GM20431 (cell line): ENCODE measurements around the gene GGT6.

Experiments used
- in situ Hi-C: fragments of 300-500 bp; cut with MseI, MboI; formaldehyde crosslinking; loops from one replicate; pipeline ENCODE4 v1.15.0; 2020; ENCODE audit warnings: low sequenced_read_pairs; ENCODE audit not compliant: unreplicated experiment

Gene GGT6

DNA sequence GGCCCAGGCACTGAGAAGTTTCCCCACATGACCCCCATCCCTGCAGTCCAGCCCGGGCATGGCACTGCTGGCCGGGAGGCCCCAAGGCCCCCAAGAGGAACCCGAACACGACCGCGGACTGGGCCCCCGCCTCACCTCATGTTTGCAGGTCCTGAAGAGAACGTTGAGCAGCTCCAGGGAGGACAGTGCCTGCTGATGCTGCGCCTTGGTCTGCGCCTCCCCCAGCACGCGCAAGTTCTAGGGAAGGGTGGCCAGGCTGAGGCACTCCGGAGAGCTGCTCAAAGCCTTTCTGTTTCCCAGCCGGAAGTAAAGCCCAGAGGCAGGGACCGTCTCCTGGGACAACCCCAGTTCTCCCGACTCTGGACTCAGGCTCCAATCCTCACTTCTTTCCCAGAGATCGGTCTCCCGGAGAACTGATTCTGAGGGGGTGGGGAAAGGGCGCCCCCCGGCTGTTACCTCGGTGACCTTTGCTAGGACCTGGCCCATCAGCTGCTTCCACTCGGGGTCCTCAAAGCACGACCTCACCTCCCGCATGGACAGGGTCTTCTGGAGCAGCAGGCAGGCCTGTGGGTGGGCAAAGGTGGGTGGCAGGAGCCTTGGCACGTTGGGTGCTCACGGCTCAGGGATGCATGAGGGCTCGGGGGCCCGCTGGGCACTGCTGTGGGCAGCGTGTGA is 18.9 kb downstream of the GGT6 start:
- in situ Hi-C loops = no loop called here

DNA sequence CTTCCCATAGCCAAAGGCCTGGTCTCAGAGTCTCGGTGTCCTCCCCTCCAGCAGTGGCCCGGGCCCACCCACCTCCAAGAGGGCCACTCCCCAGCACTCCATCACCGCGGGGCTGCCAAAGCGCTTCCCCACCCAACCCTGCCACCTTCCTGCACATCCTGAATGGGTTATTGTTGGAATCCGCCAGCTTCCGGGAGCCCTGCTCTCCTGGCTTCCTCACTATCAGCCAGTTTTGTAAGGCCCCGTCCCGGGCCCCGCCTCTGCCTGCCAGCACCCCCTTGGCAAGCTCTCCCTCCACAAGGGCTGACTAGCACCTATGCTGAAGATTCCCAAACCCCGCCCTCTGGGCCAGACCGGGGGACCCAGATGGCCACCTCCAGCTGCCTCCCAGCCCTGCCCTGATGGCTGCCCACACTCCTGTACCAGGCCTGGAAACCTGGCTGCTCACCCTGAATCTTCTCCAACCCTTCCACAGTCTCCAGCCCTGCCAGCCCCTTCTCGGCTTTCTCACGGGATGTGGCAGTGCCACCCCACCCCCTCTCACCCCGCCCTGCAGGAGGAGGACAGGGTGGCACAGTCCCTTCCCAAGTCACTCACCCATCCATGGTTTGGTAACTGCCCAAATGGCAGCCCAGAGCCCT is 19.6 kb downstream of the GGT6 start:
- in situ Hi-C loops = no loop called here

DNA sequence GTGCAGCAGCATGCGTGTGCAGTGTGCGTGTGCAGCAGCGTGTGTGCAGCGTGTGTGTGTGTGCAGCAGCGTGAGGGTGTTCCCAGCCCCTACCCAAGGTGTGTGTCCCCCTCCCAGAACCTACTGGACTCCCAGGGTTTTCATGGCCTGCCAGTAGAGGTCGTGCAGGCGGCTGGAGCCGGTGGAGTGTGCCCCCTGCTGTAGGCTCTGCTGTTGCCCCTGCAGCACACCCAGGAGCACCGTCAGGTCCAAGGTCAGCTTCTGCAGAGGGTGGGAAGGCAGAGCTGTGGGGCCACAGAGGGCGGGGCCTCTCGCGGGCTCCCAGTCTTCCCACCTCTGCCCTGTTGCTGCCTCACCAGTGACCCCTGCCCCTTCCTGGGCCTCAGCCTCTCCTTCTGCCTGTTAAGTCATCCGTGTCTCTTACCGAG is 20.1 kb downstream of the GGT6 start:
- in situ Hi-C loops = no loop called here

DNA sequence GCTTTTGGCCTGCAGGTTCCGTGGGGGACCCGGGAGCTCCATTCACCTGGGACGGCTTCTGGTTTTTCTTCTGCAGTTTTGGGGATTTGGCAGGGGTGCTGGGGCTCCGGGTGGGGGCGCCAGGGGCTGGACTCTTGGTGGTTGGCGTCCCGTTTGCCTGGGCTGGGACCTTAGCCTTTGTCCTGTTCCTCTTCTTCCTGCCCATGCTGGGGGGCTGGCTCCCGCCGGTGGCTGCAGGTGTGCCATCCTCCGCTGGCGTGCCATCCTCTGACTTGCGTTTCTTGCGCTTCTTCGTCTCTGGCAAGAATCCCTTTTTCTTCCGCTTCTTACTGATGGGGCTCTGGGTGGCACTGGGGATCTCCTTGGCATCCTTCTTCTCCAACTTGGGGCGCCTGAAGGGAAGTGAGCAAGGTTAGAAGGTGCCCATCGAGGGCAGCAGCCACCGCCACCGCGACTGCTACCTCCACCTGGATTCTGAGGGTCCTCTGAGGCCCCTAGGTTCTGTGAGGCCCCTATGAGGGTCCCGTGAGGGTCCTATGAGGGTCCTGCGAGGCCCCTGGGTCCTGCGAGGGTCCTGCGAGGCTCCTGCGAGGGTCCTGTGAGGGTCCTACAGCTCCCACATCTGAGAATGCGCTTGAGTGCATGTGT is 20.7 kb downstream of the GGT6 start:
- in situ Hi-C loops = no loop called here

DNA sequence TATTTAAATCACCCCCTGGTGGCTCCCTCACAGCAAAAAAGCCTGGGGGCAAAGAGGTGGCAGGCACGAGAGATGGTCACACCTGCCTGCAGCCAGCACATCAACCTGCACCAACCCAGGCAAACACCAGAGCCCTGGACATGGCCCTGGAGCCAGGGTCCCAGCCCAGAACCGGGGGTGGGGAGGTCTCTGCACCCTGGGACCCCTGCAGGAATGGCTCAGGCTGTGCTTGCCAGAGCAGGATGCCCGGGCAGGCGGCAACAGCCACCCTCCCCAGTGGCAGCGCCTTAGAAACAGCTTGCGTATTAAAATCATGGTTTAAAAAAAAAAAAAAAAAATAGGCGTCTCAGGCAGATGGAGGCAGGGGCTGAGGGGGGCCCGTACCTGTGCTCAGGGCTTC is 21.4 kb downstream of the GGT6 start:
- in situ Hi-C loops = no loop called here

DNA sequence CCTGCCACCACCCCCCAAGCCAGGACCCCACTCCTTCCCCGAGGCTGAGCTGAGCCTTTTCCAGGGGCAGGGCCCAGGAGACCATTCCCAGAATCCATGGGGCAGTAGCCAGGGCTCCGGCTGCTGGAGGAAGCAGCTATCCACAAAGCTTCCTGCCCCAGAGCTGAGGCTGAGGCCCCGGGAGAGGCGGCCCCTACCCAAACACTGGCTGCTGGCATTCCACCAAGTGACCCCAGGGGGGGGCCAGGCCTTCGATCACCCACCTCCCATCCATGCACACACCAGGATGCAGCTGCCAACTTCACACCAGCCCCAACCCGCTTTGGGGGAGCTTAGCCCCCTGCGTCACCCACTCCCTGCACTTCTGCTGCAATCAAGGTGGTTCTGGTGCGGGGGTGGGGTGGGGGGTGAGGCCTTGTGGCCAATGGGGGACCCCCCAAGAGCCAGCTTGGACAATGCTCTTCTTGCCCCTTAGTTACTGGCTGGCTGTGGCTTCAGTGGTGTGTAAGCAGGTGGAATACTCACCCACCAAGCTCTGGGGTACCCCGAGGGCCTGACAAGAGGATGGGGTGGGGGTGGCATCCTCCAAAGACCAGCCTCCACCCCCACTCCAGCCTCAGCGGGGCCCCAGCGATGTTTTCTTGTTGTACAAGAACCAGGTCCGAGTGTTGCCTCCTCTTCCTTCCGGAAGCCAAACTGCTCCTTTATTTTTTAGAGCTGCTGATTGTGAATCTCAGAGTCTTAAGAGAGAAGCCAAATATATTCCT is 22.0 kb downstream of the GGT6 start:
- in situ Hi-C loops = no loop called here

DNA sequence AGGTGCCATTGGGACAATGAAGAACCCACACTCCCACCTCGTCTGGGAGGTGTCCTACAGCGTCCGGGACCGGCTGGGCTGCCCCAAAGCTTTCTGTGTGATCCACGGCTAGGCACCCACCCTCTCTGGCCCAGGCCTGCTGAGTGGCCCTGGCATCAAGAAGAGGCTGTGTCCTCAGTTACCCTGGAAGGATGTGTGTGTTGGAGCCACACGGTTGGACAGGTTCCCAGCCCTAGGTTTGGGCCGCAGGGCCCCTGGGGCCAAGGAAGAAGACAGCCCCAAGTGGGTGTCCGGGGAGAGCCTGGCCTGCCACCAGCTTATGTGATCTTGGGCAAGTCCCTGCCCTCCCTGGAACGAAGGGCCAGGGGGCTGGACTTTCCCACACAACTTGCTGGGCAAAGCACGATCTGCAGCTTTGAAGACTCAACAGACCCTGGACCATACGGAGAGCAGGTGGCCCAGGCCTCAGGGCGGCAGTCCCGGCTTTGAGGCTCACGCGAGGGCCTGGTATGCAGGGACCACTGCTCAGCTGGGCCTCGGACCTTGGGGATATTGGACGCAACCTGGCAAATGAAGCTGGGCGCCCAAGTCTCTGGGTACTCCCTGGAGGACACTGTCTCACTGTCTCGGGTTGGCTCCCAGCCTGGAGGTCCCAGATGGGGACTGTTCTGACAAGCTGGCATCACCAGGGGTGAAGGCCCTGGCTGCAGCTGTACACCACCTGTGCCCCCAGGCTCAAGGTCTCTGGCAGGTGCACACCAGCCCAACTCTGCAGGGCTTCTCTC is 22.7 kb downstream of the GGT6 start:
- in situ Hi-C loops = no loop called here

DNA sequence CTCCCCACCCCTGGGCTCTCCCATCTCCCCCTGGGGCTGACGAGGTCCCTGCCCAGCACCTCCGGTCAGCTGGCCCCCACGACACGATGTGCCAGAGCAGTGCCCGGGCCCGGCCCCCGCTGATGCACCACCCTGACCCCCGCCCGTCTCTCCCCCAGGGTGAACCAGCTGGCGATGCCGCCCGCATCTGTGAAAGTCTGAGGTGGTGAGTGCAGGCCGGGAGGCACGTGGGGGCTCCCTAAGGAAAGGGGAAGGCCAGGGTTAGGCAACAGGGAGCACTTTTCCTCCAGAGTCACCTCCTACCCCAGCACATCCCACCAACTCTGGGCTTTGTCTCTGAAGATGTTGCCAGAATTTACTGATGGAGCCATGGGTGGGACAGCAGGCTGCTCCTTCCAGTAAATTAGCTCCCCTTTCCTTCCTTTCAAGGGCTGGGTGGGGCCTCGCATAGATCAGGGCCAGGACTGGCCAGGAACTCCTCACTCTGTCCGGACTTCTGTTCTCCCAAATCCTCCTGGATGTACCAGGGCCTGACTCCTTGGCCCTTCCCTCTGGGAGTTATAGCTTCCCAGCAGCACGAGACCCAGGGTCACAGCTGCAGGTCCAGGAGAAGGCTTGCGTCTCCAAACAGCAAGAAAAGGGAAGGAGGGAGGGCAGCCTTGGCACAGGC is 23.5 kb downstream of the GGT6 start:
- in situ Hi-C loops = no loop called here

DNA sequence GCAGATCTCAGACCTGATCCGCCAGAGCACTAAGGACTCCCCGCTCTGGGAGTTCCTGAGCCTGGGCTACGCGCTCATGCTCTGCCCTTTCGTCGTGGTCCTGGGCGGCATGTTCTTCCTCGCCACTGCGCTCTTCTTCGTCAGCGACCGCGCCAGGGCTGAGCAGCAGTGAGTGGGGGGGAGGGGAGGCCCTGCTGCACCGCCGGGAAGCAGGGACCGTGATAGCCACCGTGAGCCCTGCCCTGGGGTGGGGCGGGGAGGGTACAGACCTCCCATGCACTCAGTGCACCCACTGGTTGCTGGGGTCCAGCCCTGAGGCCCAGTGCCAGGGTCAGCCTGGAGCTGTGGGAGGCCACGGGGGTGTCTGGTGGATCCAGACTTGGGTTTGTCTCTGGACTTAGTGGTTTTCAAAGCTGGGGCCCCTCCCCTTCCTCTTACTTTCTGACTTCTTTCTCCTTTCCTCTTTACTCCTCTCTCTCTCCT is 24.1 kb downstream of the GGT6 start:
- in situ Hi-C loops = no loop called here

DNA sequence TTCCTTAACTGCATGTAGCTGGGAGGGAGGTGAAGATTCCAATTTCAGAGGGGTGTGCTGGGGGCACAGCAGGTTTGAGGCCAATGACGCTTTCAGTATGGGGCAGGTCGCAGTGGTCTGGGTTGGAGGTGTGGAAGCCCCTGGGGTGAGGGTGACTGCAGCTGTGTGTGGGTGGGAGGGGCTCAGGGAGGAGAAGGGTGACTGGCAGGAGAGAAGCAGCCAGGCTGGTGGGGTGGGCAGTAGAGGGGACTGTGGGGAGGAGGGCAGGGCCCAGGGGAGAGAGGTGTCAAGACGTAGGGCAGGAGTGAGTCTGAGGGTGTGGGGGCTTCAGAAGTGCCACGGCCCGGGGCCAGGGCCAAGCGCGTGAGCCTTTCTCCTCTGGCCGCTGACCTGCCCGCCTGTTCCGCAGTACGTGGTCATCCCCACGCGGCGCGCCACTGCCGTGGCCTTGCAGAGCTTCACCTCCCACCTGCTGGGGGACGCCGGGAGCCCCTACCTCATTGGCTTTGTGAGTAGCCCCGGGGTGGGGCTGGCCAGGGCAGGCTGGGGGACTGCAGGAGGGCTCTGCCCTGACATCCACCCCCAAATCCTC is 24.6 kb downstream of the GGT6 start:
- in situ Hi-C loops = no loop called here

DNA sequence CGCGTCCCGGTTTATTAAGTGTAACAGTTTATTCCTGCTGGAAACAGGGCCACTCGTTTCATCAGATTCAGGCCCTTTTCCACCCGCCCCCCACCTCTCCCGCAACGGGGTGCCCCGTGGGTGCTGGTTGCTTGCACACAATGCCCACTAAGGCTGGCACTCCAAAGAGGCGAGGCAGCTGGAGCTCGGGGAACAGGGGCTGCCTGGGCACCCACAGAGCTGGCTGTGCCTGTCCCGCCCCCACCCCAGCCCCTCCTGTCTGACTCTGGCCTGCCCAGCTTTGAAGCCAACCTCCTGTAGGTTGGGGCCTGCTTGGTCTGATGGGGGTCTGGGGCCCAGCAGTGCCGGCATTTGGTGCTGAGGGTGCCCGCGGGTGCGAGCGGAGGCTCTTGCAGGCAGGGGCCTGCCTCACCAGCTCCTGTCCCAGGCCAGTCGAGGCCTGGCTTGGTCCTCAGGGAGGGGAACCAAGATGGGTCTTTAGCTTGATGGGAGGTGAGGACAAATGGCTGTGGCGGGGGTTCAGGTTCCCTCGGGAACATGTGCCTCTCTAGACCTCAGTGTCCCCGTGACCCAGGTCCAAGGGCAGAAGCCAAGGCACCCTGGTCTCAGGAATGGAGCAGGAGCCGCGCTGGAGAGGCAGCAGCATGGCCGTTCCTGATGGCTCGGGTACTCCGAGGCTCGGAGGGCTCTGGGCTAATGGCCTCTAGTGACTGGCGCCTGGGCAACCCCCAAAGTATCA is 25.3 kb downstream of the GGT6 start:
- in situ Hi-C loops = no loop called here

DNA sequence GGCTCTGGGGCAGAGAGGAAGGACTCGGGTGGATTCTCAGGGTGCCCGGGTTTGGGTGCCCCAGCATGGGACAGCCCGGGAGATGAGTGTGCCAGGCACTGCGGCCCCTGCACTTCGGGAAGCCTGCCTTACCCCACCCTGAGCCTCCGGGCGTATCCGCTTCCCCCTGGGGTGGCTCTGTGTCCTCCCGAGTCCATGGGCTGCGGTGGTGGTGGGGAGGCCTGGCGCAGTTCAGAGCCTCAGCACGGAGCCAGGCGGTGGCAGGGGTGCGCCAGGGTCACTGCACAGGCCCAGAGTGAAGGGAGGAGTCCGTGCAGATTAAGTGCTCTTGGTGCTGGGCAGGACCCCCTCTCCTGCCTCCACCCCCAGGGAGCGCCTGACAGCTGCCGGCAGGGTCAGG is 25.9 kb downstream of the GGT6 start:
- in situ Hi-C loops = no loop called here

DNA sequence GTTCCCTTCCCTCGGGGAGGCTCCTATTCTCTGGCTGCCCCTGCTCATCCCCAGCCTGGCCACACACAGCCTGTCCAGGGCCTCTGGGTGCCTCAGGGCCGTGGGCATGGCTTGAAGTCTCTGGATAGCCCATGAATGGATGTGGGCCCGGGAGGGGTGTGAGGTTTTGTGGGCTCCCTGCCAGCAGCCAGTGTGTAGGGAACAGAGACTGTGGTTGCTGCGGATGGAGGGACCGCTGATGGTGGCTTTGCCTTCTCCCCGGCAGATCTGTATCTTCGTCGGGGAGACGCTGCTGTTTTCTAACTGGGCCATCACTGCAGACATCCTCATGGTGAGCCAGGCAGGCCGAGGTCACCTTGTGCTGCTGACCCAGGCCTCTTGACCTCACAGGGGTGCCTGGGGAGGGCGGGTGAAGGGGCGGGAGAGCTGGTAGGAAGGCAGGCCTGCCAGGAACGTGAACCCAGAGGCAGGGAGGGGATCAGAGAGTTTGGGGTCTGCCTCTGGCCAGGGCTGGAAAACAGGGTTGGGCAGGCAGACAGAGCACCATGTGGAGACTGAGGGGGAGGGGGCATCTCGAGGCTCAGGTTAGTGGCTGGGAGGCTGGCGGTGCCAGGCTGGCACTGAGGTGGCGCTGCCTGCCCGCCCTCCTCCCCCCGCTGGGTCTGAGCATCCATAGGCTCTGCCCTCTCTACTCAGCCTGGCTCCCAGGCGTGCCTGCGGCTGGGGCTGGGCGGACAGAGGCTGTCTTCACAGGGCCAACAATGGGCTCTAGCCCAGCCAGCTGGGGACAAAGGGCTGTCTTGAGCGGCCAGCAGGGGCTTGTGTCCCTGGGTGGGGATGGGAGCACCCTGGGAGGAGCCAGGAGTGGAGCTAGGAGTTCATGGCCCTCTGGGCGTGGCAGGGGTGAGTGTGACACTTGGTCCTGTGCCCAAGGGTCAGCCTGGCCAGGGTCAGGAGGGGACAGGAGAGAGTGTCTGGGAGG is 26.6 kb downstream of the GGT6 start:
- in situ Hi-C loops = no loop called here

DNA sequence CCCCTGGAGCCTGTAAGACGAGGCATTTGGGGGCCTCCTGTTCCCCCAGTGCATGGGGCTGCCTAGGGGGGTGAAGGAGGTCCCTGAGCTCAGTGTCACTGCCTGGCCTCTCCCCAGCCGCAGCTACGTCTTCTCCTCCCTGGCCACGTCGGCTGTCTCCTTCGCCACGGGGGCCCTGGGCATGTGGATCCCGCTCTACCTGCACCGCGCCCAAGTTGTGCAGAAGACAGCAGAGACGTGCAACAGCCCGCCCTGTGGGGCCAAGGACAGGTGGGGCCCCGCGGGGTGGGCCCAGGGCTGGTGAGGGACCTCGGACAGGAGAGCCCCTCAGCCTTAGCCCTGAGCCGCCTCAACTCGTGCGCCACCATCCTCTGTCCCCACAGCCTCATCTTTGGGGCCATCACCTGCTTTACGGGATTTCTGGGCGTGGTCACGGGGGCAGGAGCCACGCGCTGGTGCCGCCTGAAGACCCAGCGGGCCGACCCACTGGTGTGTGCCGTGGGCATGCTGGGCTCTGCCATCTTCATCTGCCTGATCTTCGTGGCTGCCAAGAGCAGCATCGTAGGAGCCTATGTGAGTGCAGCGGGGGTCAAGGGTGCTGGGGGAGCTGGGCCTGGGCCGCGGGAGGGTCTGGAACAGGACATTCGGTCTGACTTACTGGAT is 27.4 kb downstream of the GGT6 start:
- in situ Hi-C loops = no loop called here

DNA sequence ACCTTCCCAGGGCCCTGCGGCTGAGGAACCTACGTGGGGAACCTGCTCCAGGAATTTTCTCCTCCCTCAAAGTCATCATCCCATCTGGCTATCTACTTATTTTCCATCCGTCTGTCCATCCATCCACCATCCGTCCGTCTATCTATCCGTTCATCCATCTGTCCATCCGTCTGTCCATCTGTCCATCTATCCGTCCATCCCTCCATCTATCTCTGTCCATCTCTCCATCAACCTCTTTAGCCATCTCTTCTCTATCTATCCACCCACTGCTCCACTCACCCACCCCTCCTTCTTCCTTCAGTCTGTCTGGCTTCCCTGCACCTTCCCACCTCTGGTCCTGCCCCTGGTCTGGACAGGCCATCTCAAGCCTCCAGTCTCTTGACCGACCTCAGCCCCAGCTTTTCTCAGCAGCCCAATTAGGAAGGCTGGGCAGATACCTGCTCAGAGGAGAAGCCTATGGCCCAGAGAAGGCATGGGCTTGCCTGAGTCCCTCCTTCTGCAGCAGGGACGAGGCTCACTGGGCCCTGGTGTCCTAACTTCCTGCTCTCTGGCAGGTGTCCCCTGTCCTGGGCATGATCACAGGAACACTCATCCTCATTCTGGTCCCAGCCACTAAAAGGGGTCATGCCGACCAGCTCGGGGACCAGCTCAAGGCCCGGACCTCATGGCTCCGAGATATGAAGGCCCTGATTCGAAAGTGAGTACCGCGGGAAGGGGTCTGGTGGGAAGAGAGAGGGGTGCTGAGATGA is 28.2 kb downstream of the GGT6 start:
- in situ Hi-C loops = no loop called here
